Fibroblast of skin of abdomen (primary cell): ENCODE data around the gene GRPEL1.

Experiments
- DNase-seq: peaks from one replicate; pipeline ENCODE4 v3.0.0-alpha.2; 2013

The GRPEL1 gene

GRCh38 chr4:7062816-7063215 is 5.0 kb downstream of the GRPEL1 start:
- DNase-seq: no peak

GRCh38 chr4:7061815-7062214 is 6.0 kb downstream of the GRPEL1 start:
- no peak for DNase-seq

GRCh38 chr4:7060346-7061150 is 7.3 kb downstream of the GRPEL1 start:
- no peak for DNase-seq

- no peak for DNase-seq
Observed at GRCh38 chr4:7059662-7060061, 8.2 kb downstream of the GRPEL1 start.

GRCh38 chr4:7058792-7059191 is 9.1 kb downstream of the GRPEL1 start:
- DNase-seq: no peak

- DNase-seq: no peak
Observed at GRCh38 chr4:7055990-7056325, 11.9 kb downstream of the GRPEL1 start.

GRCh38 chr4:7055111-7055989 is 12.5 kb downstream of the GRPEL1 start:
- peak; percentile 29 for DNase-seq

GRCh38 chr4:7054106-7054880 is 13.6 kb downstream of the GRPEL1 start:
- DNase-seq: no peak

- no peak for DNase-seq
Observed at GRCh38 chr4:7052923-7053715, 14.7 kb downstream of the GRPEL1 start.

GRCh38 chr4:7052313-7052712 is 15.6 kb downstream of the GRPEL1 start:
- no peak for DNase-seq

GRCh38 chr4:7051905-7052304 is 16.0 kb downstream of the GRPEL1 start:
- DNase-seq: no peak

GRCh38 chr4:7051144-7051495 is 16.7 kb downstream of the GRPEL1 start:
- no peak for DNase-seq

- DNase-seq: no peak
Observed at GRCh38 chr4:7050481-7051143, 17.3 kb downstream of the GRPEL1 start.

- DNase-seq: no peak
Observed at GRCh38 chr4:7049739-7050138, 18.1 kb downstream of the GRPEL1 start.

GRCh38 chr4:7049295-7049694 is 18.6 kb downstream of the GRPEL1 start:
- DNase-seq: no peak

GRCh38 chr4:7048642-7049041 is 19.2 kb downstream of the GRPEL1 start:
- no peak for DNase-seq

- DNase-seq: no peak
Observed at GRCh38 chr4:7046971-7047370, 20.9 kb downstream of the GRPEL1 start.

- no peak for DNase-seq
Observed at GRCh38 chr4:7045961-7046921, 21.6 kb downstream of the GRPEL1 start.

- no peak for DNase-seq
Observed at GRCh38 chr4:7045553-7045952, 22.3 kb downstream of the GRPEL1 start.

- no peak for DNase-seq
Observed at GRCh38 chr4:7044137-7044930, 23.5 kb downstream of the GRPEL1 start.
